Peyer's patch (tissue), 4 donors: ENCODE data around the gene BRI3BP.

Experiments used
- POLR2A ChIP-seq, 2 donors: fragments of 450-650 bp; IDR thresholded peaks; one replicate each; pipeline ENCODE4 v1.5.1; 2017; ENCODE audit warnings: antibody characterized with exemption in 2 of 2, mild to moderate bottlenecking in 2 of 2, moderate library complexity in 2 of 2
- TF ChIP-seq, protein P1 (sequence below), 6 experiments: fragments of 450-650 bp in 4 of 6; fragments of 200-600 bp in 2 of 6; sonication (generic) in 1 of 6; IDR thresholded peaks; one replicate each; pipeline ENCODE4 v1.5.1; 2017 to 2019; ENCODE audit warnings: antibody characterized with exemption in 6 of 6, mild to moderate bottlenecking in 3 of 6, moderate library complexity in 1 of 6

DNA sequence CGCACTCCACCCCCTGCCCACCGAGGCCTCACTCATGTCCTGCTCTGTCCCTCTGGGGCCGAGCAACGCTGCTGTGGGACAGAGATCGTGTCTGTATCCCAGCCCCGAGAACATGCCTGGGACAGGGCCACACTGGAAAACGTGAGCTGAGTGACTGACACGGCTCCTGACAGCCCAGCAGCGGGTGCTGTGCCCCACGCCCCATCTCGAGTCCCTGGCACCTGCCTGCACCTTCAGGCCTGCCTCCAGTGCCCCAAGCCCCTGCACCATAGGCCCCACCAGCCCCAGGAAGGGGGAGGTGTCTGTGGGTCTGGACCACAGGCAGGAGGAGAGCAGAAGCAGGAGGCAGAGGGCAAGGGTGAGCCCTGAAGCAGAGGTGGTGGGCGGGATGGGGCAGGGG lies 44.4 kb upstream of the BRI3BP start:
- TF ChIP-seq, protein P1, sequence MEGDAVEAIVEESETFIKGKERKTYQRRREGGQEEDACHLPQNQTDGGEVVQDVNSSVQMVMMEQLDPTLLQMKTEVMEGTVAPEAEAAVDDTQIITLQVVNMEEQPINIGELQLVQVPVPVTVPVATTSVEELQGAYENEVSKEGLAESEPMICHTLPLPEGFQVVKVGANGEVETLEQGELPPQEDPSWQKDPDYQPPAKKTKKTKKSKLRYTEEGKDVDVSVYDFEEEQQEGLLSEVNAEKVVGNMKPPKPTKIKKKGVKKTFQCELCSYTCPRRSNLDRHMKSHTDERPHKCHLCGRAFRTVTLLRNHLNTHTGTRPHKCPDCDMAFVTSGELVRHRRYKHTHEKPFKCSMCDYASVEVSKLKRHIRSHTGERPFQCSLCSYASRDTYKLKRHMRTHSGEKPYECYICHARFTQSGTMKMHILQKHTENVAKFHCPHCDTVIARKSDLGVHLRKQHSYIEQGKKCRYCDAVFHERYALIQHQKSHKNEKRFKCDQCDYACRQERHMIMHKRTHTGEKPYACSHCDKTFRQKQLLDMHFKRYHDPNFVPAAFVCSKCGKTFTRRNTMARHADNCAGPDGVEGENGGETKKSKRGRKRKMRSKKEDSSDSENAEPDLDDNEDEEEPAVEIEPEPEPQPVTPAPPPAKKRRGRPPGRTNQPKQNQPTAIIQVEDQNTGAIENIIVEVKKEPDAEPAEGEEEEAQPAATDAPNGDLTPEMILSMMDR (IDR thresholded peaks at IDR 0.05): no peak
- TF ChIP-seq POLR2A (IDR thresholded peaks at IDR 0.05): no peak
